Muscle layer of duodenum (tissue), 2 donors: ENCODE measurements around the gene ATP2C2.

ENCODE experiments used
- H3K27ac ChIP-seq: one replicate; pipeline ENCODE4 v1.7.0; 2013; ENCODE audit warnings: mild to moderate bottlenecking, low read length
- H3K27me3 ChIP-seq: one replicate; pipeline ENCODE4 v1.7.0; 2013; ENCODE audit warnings: low read depth, mild to moderate bottlenecking, control low read depth, low read length
- H3K36me3 ChIP-seq, 2 donors: one replicate each; pipeline ENCODE4 v1.7.0; 2013; ENCODE audit warnings: low read length in 2 of 2, control low read depth in 1 of 2, mild to moderate bottlenecking in 1 of 2; ENCODE audit not compliant: insufficient read depth in 2 of 2, control insufficient read depth in 1 of 2
- H3K4me1 ChIP-seq, 2 donors: one replicate each; pipeline ENCODE4 v1.7.0; 2013; ENCODE audit warnings: low read length in 2 of 2, mild to moderate bottlenecking in 2 of 2, control low read depth in 1 of 2, moderate library complexity in 1 of 2; ENCODE audit not compliant: insufficient read depth in 2 of 2, control insufficient read depth in 1 of 2
- H3K4me3 ChIP-seq, 2 donors: one replicate each; pipeline ENCODE4 v1.7.0; 2013; ENCODE audit warnings: low read length in 2 of 2, low read depth in 1 of 2, mild to moderate bottlenecking in 1 of 2
- H3K9me3 ChIP-seq, 2 donors: one replicate each; pipeline ENCODE4 v1.7.0; 2013; ENCODE audit warnings: low read length in 2 of 2, control low read depth in 1 of 2, mild to moderate bottlenecking in 1 of 2; ENCODE audit not compliant: control insufficient read depth in 1 of 2
- donor health status: healthy.

The ATP2C2 gene

GRCh38 chr16:84482951-84483881 is 114.9 kb downstream of the ATP2C2 start:
- Histone ChIP-seq H3K4me1 (no peaks in the 10 kb centered on the region), H3K36me3 (peaks cover 8 to 65% of the 10 kb centered on the region in 2 donors), H3K4me3 (no peak overlapping the region), H3K9me3 (no peaks in the 10 kb centered on the region), H3K27me3 (no peaks in the 10 kb centered on the region), H3K27ac (no peak overlapping the region)

GRCh38 chr16:84483882-84484565 is 115.7 kb downstream of the ATP2C2 start:
- H3K27ac ChIP-seq = no peak overlapping the region
- H3K4me3 ChIP-seq = no peak overlapping the region
- H3K4me1 ChIP-seq = no peaks in the 10 kb centered on the region
- no peaks in the 10 kb centered on the region for H3K9me3 ChIP-seq
- no peaks in the 10 kb centered on the region for H3K27me3 ChIP-seq
- H3K36me3 ChIP-seq = peaks cover 8 to 63% of the 10 kb centered on the region in 2 donors

- peaks cover 10 to 64% of the 10 kb centered on the region in 2 donors for H3K36me3 ChIP-seq
- no peaks in the 10 kb centered on the region for H3K9me3 ChIP-seq
- no peak overlapping the region for H3K27ac ChIP-seq
- no peaks in the 10 kb centered on the region for H3K4me1 ChIP-seq
- H3K27me3 ChIP-seq = no peaks in the 10 kb centered on the region
- no peak overlapping the region for H3K4me3 ChIP-seq
Measured at GRCh38 chr16:84484579-84485254, 116.4 kb downstream of the ATP2C2 start.

- H3K9me3 ChIP-seq = no peaks in the 10 kb centered on the region
- peaks cover 14 to 63% of the 10 kb centered on the region in 2 donors for H3K36me3 ChIP-seq
- H3K4me1 ChIP-seq = no peaks in the 10 kb centered on the region
- no peaks in the 10 kb centered on the region for H3K27me3 ChIP-seq
- H3K4me3 ChIP-seq = no peak overlapping the region
- no peak overlapping the region for H3K27ac ChIP-seq
Measured at GRCh38 chr16:84485255-84486010, 117.1 kb downstream of the ATP2C2 start.

- Histone ChIP-seq H3K36me3 (peaks cover 14 to 61% of the 10 kb centered on the region in 2 donors), H3K9me3 (no peaks in the 10 kb centered on the region), H3K4me3 (no peak overlapping the region), H3K27ac (no peak overlapping the region), H3K4me1 (no peaks in the 10 kb centered on the region), H3K27me3 (no peaks in the 10 kb centered on the region)
Measured at GRCh38 chr16:84486126-84486525, 117.8 kb downstream of the ATP2C2 start.

- H3K27me3 ChIP-seq = no peaks in the 10 kb centered on the region
- no peaks in the 10 kb centered on the region for H3K4me1 ChIP-seq
- H3K9me3 ChIP-seq = no peaks in the 10 kb centered on the region
- no peak overlapping the region for H3K27ac ChIP-seq
- H3K36me3 ChIP-seq = peaks cover 14 to 56% of the 10 kb centered on the region in 2 donors
- H3K4me3 ChIP-seq = no peak overlapping the region
Measured at GRCh38 chr16:84486551-84487235, 118.4 kb downstream of the ATP2C2 start.

GRCh38 chr16:84487358-84487757 is 119.0 kb downstream of the ATP2C2 start:
- Histone ChIP-seq H3K4me3 (no peak overlapping the region), H3K9me3 (no peaks in the 10 kb centered on the region), H3K27me3 (no peaks in the 10 kb centered on the region), H3K4me1 (no peaks in the 10 kb centered on the region), H3K27ac (no peak overlapping the region), H3K36me3 (peaks cover 17 to 52% of the 10 kb centered on the region in 2 donors)

- no peaks in the 10 kb centered on the region for H3K4me1 ChIP-seq
- H3K27me3 ChIP-seq = no peaks in the 10 kb centered on the region
- H3K9me3 ChIP-seq = no peaks in the 10 kb centered on the region
- no peak overlapping the region for H3K27ac ChIP-seq
- no peak overlapping the region for H3K4me3 ChIP-seq
- H3K36me3 ChIP-seq = peaks cover 23 to 53% of the 10 kb centered on the region in 2 donors
Measured at GRCh38 chr16:84489131-84489530, 120.8 kb downstream of the ATP2C2 start.

GRCh38 chr16:84495506-84495905 is 127.2 kb downstream of the ATP2C2 start:
- Histone ChIP-seq H3K9me3 (no peaks in the 10 kb centered on the region), H3K4me1 (no peaks in the 10 kb centered on the region), H3K4me3 (no peak overlapping the region), H3K27ac (no peak overlapping the region), H3K36me3 (peaks cover 26 to 44% of the 10 kb centered on the region in 2 donors), H3K27me3 (no peaks in the 10 kb centered on the region)

- no peaks in the 10 kb centered on the region for H3K9me3 ChIP-seq
- no peak overlapping the region for H3K4me3 ChIP-seq
- no peak overlapping the region for H3K27ac ChIP-seq
- no peaks in the 10 kb centered on the region for H3K27me3 ChIP-seq
- H3K4me1 ChIP-seq = no peaks in the 10 kb centered on the region
- peaks cover 24 to 45% of the 10 kb centered on the region in 2 donors for H3K36me3 ChIP-seq
Measured at GRCh38 chr16:84496991-84497390, 128.7 kb downstream of the ATP2C2 start.
